ENCODE data around the gene TM4SF1. TPM values are rescaled to one million over a fixed set of nuclear protein-coding genes. Genes with fewer than 3 reads are reported as not detected.
A peak's percentile ranks its signal among the peaks of the same experiment; 100 is the strongest.

The TM4SF1 gene
- total RNA-seq, 1 donor from 2014 or later: 103 TPM

DNA sequence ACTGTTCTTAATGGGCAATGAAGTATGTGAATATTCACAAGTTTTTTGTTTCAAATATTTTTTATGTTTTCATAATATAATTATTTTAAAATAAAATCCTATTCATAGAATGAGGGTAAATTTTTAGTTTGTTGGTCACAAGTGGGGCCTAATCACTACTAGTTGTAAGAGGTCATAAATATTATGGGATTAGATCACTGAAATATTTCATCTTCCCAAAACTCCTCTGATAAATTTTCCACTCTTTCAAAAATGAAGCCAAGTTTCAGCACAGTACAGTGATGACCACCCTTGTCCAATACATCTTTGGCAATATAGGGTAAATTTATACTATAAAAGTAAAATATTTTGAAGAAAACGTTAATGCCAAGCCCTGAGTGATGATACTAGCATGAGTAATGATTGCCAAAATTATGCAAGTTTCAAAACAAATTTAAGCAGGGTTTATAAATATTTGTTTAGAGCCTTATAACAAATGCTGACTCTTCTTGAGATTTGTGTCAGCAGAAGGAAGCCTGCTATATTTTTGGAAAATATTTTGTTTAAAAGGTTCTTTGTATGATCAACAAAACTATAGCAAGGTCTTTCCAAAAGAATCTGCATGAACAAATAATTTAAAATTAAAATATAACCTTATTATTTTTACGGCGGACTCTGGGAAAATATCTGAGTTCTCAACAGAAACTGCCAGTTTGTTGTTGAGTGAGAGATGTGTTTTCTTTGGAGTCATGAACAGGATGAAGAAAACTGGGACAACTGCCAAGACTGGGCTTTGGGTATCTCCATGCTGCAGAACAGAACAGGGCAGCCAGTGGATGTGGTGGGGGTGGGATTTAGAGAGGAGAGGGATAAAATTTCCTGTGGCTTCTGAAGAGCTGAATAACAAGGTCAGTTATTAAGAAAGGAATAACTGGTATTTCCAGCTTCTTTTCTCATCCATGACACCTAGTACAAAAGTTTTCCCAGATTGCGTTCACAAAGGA is 17.9 kb upstream of the TM4SF1 start:
- Histone ChIP-seq H3K36me3 (no peaks in the 10 kb centered on the region), H3K4me1 (peaks cover 29% of the 10 kb centered on the region), H3K4me3 (no peak overlapping the region), H3K9me3 (replicated peaks) (no peaks in the 10 kb centered on the region), H3K27ac (replicated peaks) (peak overlapping the region; percentile 18), H3K27me3 (ENCODE audit: low read depth) (no peaks in the 10 kb centered on the region)
- no peak for DNase-seq
- no peak for TF ChIP-seq CTCF (IDR thresholded peaks at IDR 0.05; ENCODE audit: borderline replicate concordance)
- intact Hi-C loops (cut with micrococcal nuclease): loop anchor here (10.0 kb wide), 1 partner anchor 79 kb away; the partner anchor contains the start of gene TM4SF4

DNA sequence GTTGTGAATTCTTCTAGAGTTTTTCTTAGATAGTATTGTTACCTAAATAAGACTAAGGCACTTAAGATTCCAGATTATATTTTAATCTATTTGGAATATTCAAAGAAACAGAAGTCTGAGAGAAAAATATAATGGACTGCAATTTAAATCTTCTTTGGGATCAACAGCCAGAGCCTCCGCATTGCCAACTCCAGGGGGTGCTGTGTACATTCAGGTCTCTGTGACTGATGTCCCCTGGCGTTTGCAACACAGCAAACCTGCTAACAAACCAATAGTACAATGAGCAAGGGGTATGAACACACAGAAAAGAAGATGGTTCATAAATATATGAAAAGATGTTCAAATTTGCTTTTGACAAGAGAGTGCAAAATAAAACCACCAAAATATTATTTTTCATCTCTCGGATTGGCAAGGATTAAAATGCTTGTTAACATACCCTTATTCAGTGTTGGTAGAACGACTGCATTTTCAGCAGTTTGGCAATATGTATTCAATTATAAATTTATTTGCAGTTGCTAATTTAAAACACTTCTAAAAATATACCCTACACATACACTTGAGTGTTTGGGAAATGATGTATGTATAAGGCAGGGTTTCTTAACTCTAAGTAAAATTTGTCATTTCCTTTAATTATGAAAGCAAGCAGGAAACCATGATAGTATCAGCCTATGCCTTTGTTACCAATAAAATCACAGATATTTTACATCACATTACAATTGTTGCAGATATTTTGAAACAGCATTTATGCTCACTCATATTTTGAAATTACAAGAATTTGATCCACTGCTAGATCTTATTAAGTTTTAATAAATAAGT is 16.1 kb upstream of the TM4SF1 start:
- peak overlapping the region; percentile 55 for H3K27ac ChIP-seq (replicated peaks)
- peak; percentile 68 for DNase-seq
- intact Hi-C loops (cut with micrococcal nuclease): loop anchor here (10.0 kb wide), 1 partner anchor 81 kb away; the partner anchor contains the start of gene TM4SF4

GRCh38 chr3:149391960-149392359 is 14.5 kb upstream of the TM4SF1 start:
- H3K36me3 ChIP-seq: no peaks in the 10 kb centered on the region
- TF ChIP-seq CTCF (IDR thresholded peaks at IDR 0.05; ENCODE audit: borderline replicate concordance): no peak
- no peak for DNase-seq
- no peaks in the 10 kb centered on the region for H3K27me3 ChIP-seq (ENCODE audit: low read depth)
- peaks cover 41% of the 10 kb centered on the region for H3K4me1 ChIP-seq
- no peak overlapping the region for H3K4me3 ChIP-seq
- intact Hi-C loops (cut with micrococcal nuclease): loop anchor here (10.0 kb wide), 1 partner anchor 83 kb away; the partner anchor contains the start of gene TM4SF4
- H3K27ac ChIP-seq (replicated peaks): no peak overlapping the region
- H3K9me3 ChIP-seq (replicated peaks): peaks cover 10% of the 10 kb centered on the region

More for the DNA sequence above, 16.1 kb upstream of the TM4SF1 start:
- Histone ChIP-seq H3K9me3 (replicated peaks) (peaks cover 10% of the 10 kb centered on the region), H3K36me3 (no peaks in the 10 kb centered on the region), H3K4me3 (no peak overlapping the region), H3K4me1 (peaks cover 29% of the 10 kb centered on the region), H3K27me3 (ENCODE audit: low read depth) (no peaks in the 10 kb centered on the region)
- peak; percentile 87 for TF ChIP-seq CTCF (IDR thresholded peaks at IDR 0.05; ENCODE audit: borderline replicate concordance)

- Histone ChIP-seq H3K4me1 (peaks cover 47% of the 10 kb centered on the region), H3K36me3 (no peaks in the 10 kb centered on the region), H3K27ac (replicated peaks) (peak overlapping the region; percentile 13), H3K9me3 (replicated peaks) (peaks cover 10% of the 10 kb centered on the region), H3K4me3 (no peak overlapping the region), H3K27me3 (ENCODE audit: low read depth) (no peaks in the 10 kb centered on the region)
- intact Hi-C loops (cut with micrococcal nuclease): loop anchor here (10.0 kb wide), 1 partner anchor 84 kb away; the partner anchor contains the start of gene TM4SF4
- no peak for DNase-seq
- TF ChIP-seq CTCF (IDR thresholded peaks at IDR 0.05; ENCODE audit: borderline replicate concordance): no peak
These were observed 13.3 kb upstream of the TM4SF1 start for GRCh38 chr3:149390772-149391212.

- intact Hi-C loops (cut with micrococcal nuclease): loop anchor here (10.0 kb wide), 1 partner anchor 85 kb away; the partner anchor contains the start of gene TM4SF4
- no peaks in the 10 kb centered on the region for H3K36me3 ChIP-seq
- no peak for TF ChIP-seq CTCF (IDR thresholded peaks at IDR 0.05; ENCODE audit: borderline replicate concordance)
- no peaks in the 10 kb centered on the region for H3K27me3 ChIP-seq (ENCODE audit: low read depth)
- no peak overlapping the region for H3K4me3 ChIP-seq
- peaks cover 10% of the 10 kb centered on the region for H3K9me3 ChIP-seq (replicated peaks)
- no peak for DNase-seq
- H3K4me1 ChIP-seq: peaks cover 47% of the 10 kb centered on the region
- peak overlapping the region; percentile 13 for H3K27ac ChIP-seq (replicated peaks)
These were observed 12.8 kb upstream of the TM4SF1 start for GRCh38 chr3:149390294-149390693.

All from left ventricle myocardium inferior (tissue), 1 donor.